Measurements from ENCODE around the gene TNIK.
A peak's percentile ranks its signal among the peaks of the same experiment; 100 is the strongest.

DNA sequence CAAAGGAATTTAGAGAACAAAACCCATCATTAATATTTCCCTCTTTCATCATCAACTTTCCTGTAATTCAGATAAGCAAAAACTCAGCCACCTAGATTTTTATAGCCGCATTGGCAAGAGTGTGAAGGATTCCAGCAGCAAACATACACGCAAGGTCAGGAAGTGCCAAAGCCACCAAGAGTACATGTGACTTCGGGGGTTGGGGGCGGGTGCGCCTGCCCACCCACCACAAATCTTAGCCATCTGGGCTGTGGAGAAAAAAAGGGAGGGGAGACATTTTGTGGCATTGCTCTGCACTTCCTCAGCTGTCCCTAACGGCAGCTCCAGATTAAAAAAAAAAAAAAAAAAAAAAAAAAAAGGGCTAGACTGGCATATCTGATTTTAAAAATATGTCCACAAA lies 148.4 kb downstream of the TNIK start:
- TF ChIP-seq, protein P1, sequence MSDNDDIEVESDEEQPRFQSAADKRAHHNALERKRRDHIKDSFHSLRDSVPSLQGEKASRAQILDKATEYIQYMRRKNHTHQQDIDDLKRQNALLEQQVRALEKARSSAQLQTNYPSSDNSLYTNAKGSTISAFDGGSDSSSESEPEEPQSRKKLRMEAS (IDR thresholded peaks at IDR 0.05; ENCODE audit: low read depth, low read length), result peak; percentile 63
- TF ChIP-seq, protein P2, sequence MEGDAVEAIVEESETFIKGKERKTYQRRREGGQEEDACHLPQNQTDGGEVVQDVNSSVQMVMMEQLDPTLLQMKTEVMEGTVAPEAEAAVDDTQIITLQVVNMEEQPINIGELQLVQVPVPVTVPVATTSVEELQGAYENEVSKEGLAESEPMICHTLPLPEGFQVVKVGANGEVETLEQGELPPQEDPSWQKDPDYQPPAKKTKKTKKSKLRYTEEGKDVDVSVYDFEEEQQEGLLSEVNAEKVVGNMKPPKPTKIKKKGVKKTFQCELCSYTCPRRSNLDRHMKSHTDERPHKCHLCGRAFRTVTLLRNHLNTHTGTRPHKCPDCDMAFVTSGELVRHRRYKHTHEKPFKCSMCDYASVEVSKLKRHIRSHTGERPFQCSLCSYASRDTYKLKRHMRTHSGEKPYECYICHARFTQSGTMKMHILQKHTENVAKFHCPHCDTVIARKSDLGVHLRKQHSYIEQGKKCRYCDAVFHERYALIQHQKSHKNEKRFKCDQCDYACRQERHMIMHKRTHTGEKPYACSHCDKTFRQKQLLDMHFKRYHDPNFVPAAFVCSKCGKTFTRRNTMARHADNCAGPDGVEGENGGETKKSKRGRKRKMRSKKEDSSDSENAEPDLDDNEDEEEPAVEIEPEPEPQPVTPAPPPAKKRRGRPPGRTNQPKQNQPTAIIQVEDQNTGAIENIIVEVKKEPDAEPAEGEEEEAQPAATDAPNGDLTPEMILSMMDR (IDR thresholded peaks at IDR 0.05; ENCODE audit: low read depth, low read length), result no peak
- TF ChIP-seq POLR2A (IDR thresholded peaks at IDR 0.05; ENCODE audit: extremely low read depth, insufficient read length), result no peak
- peak; percentile 59 for TF ChIP-seq MYC (IDR thresholded peaks at IDR 0.05; ENCODE audit: low read depth, low read length)

All from NB4 (cell line).